HG02623 (cell line): Measurements from ENCODE around the gene EIF3M.
"Not testable (repeated sequence)": the region's sequence is repeated elsewhere in the genome, so short reads cannot be mapped to it uniquely, and the experiment has no call there.

Experiments used
- ATAC-seq: cut with Tn5 transposase; IDR thresholded peaks from one replicate; pipeline ENCODE4 v1.9.1; 2021; ENCODE audit warnings: moderate library complexity; ENCODE audit not compliant: unreplicated experiment

Gene EIF3M

GRCh38 chr11:32594272-32594671 lies 10.6 kb downstream of the EIF3M start:
- no peak for ATAC-seq

DNA sequence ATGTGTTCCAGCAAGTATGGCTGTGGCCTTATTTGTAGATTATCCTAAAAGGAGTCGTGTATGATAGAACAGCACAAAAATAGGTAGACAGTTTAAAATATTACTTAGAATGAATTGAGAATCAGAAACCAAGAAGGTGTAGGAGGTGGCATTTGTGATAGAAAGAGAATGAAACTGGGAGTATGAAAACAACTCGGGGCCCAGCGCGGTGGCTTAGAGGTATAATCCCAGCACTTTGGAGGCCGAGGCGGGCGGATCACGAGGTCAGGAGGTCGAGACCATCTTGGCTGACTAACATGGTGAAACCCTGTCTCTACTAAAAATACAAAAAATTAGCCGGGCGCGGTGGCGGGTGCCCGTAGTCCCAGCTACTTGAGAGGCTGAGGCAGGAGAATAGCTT lies 12.5 kb downstream of the EIF3M start:
- not testable (repeated sequence) for ATAC-seq

GRCh38 chr11:32597921-32598320 lies 14.3 kb downstream of the EIF3M start:
- no peak for ATAC-seq

DNA sequence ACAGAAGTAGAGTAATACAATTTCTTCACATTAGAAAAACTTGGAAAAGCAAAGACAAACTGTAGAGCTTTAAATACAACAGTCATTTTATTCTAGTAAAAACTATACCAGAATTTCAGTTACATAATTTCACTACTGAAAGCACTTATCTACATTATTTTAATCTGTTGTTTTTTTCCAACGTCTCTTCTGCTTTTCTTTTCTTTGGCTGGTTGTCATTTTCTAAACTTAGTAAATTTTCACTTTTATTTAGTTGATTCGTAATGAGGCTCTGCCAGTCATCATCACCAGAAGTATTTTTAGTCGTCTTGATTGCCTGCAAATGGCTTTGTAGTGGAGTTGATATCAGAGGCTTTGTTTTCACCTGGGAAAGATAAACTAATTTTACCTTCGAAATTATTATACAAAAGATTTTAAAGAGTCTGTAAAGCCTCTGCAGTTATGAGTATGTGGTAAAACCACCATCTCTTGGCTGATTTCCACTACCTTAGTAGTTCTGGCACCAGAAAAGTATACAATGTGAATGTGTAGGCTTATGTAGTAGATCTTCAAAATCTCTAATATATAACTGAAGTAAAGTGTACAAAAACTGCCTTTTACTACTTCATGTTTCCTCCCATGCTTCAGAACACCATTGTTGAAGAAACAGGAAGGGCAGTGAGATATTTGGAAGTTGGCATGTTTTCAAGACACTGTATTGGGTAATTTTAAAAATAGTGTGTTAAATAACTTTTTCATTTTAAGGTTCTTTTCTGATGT lies 19.2 kb downstream of the EIF3M start:
- ATAC-seq, result no peak

DNA sequence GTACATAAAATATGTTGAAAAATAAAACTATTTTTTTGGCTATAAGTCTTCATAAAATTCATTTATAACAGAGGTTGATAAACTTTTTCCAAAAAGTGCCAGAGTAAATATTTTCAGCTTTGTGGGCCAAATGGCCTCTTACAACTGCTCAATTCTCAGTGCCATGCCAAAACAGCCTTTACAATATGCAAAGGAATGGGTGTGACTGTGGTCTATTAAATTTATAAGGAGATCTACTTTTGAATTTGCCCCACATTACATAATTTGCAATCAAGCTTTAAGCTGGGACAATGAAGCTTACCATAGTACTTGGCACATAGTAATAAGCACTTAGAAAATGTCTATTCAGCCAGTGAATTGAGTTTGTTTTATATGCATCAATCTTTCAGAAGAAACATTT lies 22.6 kb downstream of the EIF3M start:
- ATAC-seq, result no peak

DNA sequence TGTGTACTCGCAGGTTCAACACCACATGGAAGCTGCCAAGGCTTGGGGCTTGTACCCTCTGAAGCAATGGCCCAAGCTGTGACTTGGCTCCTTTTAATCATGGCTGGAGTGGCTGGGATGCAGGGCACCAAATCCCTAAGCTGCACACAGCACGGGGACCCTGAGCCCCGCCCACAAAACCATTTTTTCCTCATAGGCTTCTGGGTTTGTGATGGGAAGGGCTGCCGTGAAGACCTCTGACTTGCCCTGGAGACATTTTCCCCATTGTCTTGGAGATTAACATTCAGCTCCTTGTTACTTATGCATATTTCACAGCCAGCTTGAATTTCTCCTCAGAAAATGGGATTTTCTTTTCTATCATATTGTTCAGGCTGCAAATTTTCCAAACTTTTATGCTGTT lies 25.2 kb downstream of the EIF3M start:
- ATAC-seq, result not testable (repeated sequence)

DNA sequence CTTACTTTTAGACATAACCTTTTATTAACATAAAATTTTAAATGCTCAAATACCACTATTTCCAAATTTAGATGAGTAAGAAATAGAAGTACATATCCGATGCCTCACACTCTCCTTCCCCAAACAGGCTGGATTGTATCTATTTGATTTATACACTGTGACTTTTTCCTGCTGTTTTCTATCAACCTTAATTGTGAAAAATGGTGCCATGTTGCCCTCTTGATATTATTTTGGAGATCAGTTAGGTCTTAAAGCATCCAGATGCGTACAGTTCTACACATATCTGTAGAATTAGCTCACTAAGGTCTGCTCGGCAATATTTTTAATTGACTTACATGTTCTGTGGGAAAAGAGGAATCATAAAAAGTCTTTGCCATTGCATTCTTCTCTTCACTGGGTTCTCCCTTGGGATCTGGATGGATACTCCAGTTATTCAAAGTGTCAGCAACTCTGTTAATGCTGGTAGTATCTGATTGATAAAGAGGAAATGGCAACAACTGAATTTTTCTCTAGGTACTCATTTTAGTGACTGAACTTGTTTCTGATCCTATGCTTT lies 27.2 kb downstream of the EIF3M start:
- no peak for ATAC-seq

DNA sequence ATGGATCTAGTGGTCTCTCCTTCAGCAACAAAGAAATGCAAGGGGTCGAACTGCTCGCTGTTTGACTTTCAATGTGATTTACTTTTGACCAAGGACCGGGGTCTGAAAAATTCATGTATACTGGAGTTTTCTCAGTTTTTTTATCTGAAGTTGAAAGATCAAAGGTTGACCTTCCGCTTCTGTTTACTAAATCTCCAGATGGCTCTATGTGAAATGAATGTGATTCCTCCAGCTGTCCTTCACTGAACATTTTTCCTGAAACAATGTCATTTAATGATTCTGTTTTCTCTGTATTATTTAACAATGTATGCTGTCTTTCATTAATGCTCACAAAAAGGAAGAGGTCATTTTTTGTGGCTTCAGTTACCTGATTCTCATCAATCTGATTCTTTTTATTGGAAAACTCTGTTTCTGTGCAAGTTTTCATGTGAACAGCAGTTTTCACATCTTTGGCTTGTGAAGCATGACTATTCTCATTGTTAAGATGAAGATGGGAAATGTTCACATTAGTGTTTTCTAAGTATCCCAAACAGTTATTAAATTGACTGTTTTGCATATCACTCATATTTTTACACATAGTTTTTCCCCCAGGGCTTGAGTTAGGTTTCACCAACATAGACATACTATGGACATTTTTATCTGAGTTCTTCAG lies 30.0 kb downstream of the EIF3M start:
- no peak for ATAC-seq

DNA sequence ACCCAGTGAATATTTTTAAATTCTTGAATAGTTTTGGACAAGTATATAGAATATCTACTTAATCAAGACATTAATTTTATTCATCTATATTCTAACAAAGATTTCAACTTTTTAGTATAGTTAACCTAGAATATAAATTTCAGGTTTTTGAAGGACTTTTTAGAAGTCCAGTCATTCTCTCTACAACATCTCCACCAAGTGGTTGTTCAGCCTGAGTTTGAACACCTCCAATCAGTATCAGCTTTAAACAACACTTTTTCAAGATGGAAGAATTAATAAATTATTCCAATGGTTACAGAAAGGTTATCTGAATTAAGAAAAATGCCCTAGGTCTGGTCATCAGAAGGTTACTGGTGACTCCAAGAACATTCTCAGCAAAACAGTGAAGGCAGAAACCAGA lies 31.8 kb downstream of the EIF3M start:
- ATAC-seq, result no peak

DNA sequence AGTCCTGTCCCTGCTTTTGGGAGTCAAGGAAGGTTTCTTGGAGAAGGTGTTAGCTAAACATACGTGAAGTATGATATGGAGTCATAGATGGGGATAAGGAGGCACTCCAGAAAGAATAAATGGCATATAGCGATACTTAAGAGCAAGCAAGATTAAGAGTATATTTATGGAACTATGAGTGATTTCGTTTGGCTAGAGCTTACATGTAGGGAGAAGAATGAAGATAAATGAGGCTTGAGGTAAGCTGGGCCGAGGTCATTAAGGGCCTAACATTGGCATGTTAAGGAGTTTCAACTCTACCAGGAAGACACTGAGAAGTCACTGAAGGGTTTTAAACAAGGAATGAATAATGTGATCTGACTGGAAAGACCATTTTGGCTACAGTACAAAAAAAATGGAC lies 33.3 kb downstream of the EIF3M start:
- no peak for ATAC-seq

DNA sequence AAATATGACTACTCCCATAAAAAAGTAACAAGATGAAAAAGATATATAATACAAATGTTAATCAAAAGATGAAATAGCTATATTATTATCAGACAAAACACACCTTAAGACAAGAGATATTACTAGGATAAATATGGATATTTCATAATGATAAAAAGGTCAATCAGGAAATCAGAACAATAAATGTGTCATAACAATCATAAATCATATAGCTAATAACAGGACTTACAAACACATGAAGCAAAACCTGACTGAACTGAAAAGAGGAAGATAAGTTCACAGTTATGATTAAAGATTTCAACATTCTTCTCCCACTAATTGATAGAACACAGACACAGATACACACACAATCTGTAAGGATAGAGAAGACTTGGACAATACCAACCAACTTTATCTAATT lies 47.2 kb downstream of the EIF3M start:
- ATAC-seq, result no peak

DNA sequence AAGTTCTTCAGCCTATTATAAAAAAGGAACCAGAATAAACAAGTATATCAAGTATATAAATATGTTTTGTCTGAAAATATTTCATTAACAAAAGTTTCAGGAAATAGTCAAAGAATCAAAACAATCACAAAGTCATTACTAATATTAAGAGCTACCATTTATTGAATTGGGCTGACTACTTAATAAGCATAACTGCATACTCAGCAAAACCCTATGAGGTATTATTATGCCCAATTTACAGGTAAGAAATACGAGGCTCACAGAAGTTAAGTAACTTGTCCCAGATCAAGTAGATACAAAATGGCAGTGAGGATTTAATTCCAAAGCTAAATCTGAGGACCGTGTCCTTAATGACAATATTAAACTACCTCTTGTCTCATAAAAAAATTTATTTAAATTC lies 52.2 kb downstream of the EIF3M start:
- no peak for ATAC-seq

DNA sequence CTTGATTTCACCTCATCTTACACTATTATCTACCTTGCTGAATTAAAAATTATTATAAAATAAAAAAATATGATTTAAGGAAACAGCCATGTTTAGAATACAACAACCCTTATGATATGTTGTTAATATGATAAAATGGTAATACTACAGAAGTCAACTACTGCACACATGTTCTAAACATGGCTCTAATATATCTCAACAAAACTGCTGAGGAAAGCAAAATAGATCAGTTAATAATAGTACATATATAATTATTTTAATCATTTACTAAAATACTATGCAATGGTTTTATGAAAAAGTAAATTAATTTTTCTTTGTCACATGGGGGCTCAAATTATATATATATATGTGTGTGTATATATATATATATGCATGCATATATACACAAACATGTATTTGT lies 57.7 kb downstream of the EIF3M start:
- no peak for ATAC-seq

GRCh38 chr11:32643526-32643925 lies 59.9 kb downstream of the EIF3M start:
- ATAC-seq, result no peak
